D721Med (cell line): Measurements from ENCODE around the gene MRPL46.
A peak's percentile ranks its signal among the peaks of the same experiment; 100 is the strongest.
"Not testable (repeated sequence)": the region's sequence is repeated elsewhere in the genome, so short reads cannot be mapped to it uniquely, and the experiment has no call there.

Experiments
- DNase-seq: peaks from one replicate; pipeline ENCODE4 v3.0.0; 2011; ENCODE audit warnings: low spot score; ENCODE audit not compliant: insufficient read length
- FAIRE-seq: peaks from 2 replicates; lab custom pipeline; 2011; peaks lifted over from hg19 to GRCh38; lab: Jason Lieb, UNC
- TF ChIP-seq, protein P1 (sequence below): IDR thresholded peaks from 2 replicates; pipeline ENCODE4 v1.5.1; 2012; ENCODE audit warnings: mild to moderate bottlenecking, control low read depth; ENCODE audit not compliant: insufficient read depth; ENCODE audit errors: missing control alignments

MRPL46 gene

DNA sequence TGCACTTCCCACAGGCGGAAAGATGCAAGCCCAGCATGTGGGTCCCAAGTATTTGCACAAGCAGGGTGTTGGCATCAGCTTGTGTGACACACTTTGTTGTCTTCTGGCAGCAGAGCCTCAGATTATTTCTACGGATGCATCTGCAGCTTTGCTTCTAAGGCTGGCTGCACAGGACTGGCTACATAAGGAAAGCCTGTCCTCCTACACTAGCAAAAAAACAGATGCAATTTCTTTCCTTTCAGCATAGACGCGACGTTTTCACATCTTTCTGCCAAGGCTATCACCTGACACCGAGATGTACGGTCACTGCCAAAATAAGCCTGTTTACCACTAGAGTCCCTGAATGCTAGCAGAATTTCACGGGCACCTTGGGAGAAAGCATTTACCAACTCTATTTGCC lies 13.8 kb upstream of the MRPL46 start:
- TF ChIP-seq, protein P1, sequence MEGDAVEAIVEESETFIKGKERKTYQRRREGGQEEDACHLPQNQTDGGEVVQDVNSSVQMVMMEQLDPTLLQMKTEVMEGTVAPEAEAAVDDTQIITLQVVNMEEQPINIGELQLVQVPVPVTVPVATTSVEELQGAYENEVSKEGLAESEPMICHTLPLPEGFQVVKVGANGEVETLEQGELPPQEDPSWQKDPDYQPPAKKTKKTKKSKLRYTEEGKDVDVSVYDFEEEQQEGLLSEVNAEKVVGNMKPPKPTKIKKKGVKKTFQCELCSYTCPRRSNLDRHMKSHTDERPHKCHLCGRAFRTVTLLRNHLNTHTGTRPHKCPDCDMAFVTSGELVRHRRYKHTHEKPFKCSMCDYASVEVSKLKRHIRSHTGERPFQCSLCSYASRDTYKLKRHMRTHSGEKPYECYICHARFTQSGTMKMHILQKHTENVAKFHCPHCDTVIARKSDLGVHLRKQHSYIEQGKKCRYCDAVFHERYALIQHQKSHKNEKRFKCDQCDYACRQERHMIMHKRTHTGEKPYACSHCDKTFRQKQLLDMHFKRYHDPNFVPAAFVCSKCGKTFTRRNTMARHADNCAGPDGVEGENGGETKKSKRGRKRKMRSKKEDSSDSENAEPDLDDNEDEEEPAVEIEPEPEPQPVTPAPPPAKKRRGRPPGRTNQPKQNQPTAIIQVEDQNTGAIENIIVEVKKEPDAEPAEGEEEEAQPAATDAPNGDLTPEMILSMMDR = no peak
- FAIRE-seq (no peak), DNase-seq (no peak)

DNA sequence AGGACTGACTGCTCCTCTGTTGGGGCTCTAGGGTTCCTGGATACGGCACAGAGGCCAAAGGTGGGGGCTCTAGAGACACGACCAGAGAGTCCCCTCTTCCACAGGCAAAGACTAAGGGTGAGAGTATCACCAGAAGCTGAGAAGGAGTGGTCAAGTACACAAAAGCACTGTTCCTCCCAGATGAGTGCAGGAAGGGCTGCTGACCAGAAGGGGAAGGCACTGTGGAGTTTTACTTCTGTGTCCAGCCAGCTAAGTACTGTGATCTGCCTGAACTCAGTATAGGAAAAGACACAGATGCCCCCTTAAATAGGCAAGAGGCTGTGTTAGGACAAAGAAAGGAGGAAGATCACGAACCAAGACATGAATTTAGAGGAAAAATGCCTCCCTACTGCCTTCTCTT lies 12.0 kb upstream of the MRPL46 start:
- no peak for FAIRE-seq
- no peak for DNase-seq
- TF ChIP-seq, protein P1 = no peak

DNA sequence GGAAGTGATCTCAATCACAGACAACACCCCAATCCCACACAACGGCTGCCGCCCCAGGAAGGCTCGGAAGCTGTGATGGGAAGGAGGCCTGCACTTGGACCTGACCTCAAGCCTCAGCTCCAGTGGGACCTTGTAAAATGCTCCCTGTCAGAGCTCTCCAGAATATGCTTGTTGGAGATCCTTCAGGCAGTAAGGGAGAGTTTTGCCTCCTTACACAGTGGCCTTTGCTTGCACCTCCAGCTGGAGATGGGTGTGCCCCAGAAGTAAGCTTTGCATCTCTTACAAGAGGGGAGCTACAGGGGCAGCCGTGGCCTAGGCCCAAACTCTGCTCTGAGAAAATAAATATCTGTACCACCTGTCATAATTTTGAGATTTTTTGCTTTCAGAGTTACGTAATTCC lies 10.7 kb upstream of the MRPL46 start:
- no peak for FAIRE-seq
- no peak for DNase-seq
- TF ChIP-seq, protein P1 = no peak

DNA sequence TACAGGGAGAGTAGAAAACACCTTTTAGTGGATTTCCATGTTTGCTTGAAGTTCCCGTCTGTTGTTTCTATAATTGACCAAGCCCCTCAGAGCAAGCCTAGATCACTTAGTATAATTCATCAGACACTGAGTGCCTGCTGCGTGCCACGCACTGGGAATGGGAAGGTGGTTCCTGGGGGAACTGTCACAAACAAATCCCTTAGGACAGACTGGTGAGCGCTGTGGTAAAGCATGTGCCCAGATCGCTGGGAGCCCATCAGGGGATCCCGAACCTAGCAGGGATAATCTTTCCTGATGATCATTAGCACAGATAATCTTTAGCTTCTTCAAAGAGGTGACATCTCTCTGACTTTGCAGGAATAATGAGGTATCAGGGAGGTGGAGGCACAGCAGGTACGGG lies 9.9 kb upstream of the MRPL46 start:
- TF ChIP-seq, protein P1 = no peak
- DNase-seq = no peak
- peak; percentile 41 for FAIRE-seq

DNA sequence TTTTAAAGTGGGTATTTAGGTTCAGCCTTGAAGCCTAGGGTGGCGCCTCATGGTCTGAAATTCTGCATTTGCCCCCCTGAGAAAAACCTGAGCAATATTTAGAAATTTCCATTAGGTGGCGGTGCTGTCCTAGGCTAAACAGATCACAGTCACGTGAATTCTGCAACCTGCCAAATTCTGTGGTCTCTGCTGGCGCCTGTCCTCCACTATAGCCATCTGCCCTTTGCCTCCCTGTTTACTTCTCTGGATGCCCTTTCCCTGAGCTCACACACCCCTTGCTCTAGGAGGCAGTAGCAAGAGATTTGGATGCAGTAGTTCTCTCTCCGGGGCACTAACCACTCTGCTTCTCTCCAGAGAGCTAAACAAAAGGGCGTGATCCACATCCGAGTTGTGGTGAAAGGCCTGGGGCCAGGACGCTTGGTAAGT lies 9.5 kb upstream of the MRPL46 start:
- FAIRE-seq (no peak), DNase-seq (no peak)
- TF ChIP-seq, protein P1 = peak; percentile 67

DNA sequence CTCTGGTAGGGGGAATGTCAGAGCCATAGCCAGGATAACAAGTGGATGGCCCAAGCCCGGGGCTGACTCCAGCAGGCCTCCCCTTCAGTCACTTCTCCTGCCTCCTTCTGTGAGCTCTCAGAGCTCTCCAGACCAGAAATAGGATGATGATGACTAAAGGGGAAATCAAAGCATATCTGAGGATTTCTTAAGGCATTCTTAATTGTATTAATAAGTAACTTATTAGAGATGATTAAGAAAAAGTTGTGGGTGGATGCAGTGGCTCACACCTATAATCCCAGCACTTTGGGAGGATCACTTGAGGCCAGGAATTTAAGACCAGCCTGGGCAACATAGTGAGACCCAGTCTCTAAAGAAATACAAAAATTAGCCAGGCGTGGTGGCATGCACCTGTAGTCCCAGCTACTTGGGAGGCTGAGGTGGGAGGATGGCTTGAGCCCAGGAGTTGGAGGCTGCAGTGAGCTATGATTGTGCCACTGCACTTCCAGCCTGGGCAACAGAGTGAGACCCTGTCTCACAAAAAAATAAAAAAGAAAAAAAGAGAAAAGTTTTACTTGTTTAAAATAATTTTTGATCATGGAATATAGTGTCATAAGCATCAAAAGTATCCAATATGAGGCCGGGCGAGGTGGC lies 6.6 kb upstream of the MRPL46 start:
- DNase-seq, FAIRE-seq: not testable (repeated sequence)

DNA sequence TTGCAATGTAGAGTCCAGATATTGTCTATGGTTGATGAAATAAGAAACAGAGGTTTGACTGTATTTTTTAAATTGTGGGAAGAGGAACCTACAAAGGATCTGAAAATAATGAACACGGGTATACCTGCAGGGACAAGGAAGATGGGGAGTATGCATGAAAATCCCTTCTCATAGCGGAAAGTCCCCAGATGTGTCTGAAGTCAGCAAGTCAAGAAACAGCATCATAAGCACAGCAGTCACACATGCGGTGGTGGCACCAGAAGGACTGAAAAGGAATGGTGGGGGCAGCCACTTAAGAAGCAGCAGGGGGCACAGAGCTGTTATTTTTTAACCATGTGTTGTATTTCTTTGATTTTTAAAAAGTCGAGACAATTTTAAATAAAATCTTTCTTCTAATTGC lies 5.0 kb upstream of the MRPL46 start:
- TF ChIP-seq, protein P1 = no peak
- DNase-seq = no peak
- no peak for FAIRE-seq
